B cell (primary cell): ENCODE measurements around the gene DMKN.

Source experiments
- EZH2 ChIP-seq: IDR thresholded peaks from 2 replicates; pipeline ENCODE4 v1.6.1; 2012; ENCODE audit warnings: borderline replicate concordance, low read depth, mild to moderate bottlenecking, moderate library complexity, low read length; ENCODE audit not compliant: insufficient read depth, poor library complexity, severe bottlenecking
- TF ChIP-seq, protein P1 (sequence below): fragments of 200-600 bp; IDR thresholded peaks from one replicate; pipeline ENCODE4 v1.8.0; 2022; ENCODE audit warnings: antibody characterized with exemption, mild to moderate bottlenecking

DNA sequence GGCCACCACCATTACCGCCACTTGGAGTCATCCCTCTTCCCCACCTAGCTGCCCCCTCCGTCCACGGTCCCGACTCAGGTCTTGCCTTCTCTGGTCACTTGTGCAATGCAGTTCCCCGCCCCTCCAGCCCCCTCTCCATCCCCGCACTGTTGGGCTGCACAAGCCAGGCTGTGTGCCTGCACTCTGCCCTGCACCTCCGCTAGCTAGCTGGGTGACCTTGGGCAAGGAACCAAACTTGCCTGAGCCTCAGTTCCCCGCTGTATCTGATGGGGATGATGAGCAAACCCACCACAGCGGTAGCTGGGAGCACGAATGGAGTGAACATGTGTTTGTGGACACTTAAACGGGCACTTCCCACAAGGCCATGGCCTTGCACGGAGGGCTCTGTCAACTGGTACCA is 26.4 kb upstream of the DMKN start:
- TF ChIP-seq, protein P1, sequence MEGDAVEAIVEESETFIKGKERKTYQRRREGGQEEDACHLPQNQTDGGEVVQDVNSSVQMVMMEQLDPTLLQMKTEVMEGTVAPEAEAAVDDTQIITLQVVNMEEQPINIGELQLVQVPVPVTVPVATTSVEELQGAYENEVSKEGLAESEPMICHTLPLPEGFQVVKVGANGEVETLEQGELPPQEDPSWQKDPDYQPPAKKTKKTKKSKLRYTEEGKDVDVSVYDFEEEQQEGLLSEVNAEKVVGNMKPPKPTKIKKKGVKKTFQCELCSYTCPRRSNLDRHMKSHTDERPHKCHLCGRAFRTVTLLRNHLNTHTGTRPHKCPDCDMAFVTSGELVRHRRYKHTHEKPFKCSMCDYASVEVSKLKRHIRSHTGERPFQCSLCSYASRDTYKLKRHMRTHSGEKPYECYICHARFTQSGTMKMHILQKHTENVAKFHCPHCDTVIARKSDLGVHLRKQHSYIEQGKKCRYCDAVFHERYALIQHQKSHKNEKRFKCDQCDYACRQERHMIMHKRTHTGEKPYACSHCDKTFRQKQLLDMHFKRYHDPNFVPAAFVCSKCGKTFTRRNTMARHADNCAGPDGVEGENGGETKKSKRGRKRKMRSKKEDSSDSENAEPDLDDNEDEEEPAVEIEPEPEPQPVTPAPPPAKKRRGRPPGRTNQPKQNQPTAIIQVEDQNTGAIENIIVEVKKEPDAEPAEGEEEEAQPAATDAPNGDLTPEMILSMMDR = no peak
- no peak for TF ChIP-seq EZH2
